HepG2 (cell line): ENCODE results near the gene C14orf132. TPM values are rescaled to one million over a fixed set of nuclear protein-coding genes. Genes with fewer than 3 reads are reported as not detected.

Experiments
- ATAC-seq: fragments of 200-7000 bp; cut with Tn5 transposase; 3 replicates; pipeline ENCODE4 v1.9.1; 2020; ENCODE audit warnings: mild to moderate bottlenecking, moderate library complexity
- BruUV-seq: library from RNA; stranded (reverse); fragments of 400-500 nt; replicated peaks from 2 replicates; lab custom pipeline; 2021; lab: Mats Ljungman, UMichigan
- CTCF ChIA-PET: fragments of 300-600 bp; formaldehyde crosslinking; extraction: SDS; loops from one replicate; lab custom pipeline; 2021; ENCODE audit warnings: low total read pairs, inconsistent platforms, low intra/inter-chr PET ratio; lab: Yijun Ruan, JAX
- POLR2A ChIA-PET: fragments of 350-600 bp; sonication (Branson Sonifier 250); formaldehyde crosslinking; loops from one replicate; lab custom pipeline; 2020; ENCODE audit warnings: antibody characterized with exemption, inconsistent platforms; lab: Yijun Ruan, JAX
- DNase-seq: peaks from one replicate; pipeline ENCODE4 v3.0.0-alpha.2; 2015; ENCODE audit warnings: low spot score
- FAIRE-seq: peaks from 3 replicates; lab custom pipeline; 2011; peaks lifted over from hg19 to GRCh38; lab: Jason Lieb, UNC
- H2AFZ ChIP-seq: one replicate; pipeline ENCODE4 v1.6.1; 2011; ENCODE audit warnings: low read length, inconsistent platforms
- H3K27ac ChIP-seq: fragments of 300-600 bp; 3 replicates; pipeline ENCODE4 v1.8.0; 2011; ENCODE audit warnings: mixed run types, mild to moderate bottlenecking, mixed read lengths, low read length, inconsistent platforms; ENCODE audit not compliant: insufficient read depth; ENCODE audit errors: extremely low read length
- H3K27me3 ChIP-seq, 2 experiments: fragments of 200-600 bp in 1 of 2; 2 replicates in 1 of 2; 3 replicates in 1 of 2; pipeline versions ENCODE4 v1.6.0 to v1.8.0; 2011; ENCODE audit warnings: low read length in 2 of 2, mild to moderate bottlenecking in 2 of 2, moderate library complexity in 2 of 2, inconsistent platforms in 1 of 2; ENCODE audit not compliant: insufficient read depth in 2 of 2, control insufficient read depth in 1 of 2
- H3K36me3 ChIP-seq, 2 experiments: fragments of 200-600 bp in 1 of 2; replicated peaks in 1 of 2; 2 replicates in 1 of 2; 3 replicates in 1 of 2; pipeline versions ENCODE4 v1.5.1 to v1.8.0; 2011; ENCODE audit warnings: low read length in 2 of 2, inconsistent platforms in 1 of 2; ENCODE audit not compliant: insufficient read depth in 2 of 2, control insufficient read depth in 1 of 2
- H3K4me1 ChIP-seq: 2 replicates; pipeline ENCODE4 v1.5.1; 2012; ENCODE audit warnings: low read length, inconsistent platforms; ENCODE audit not compliant: insufficient read depth
- H3K4me2 ChIP-seq: 2 replicates; pipeline ENCODE4 v1.6.0; 2011; ENCODE audit warnings: low read depth, low read length, inconsistent platforms
- H3K4me3 ChIP-seq, 3 experiments: fragments of 200-600 bp in 1 of 3; sonication (generic), shearing (Covaris generic) in 1 of 3; replicated peaks in 1 of 3; 2 replicates each; pipeline ENCODE4 v1.5.1; 2011 to 2016; ENCODE audit warnings: low read length in 3 of 3, inconsistent platforms in 2 of 3, low read depth in 2 of 3, mild to moderate bottlenecking in 2 of 3, control low read depth in 1 of 3, mixed read lengths in 1 of 3; ENCODE audit not compliant: insufficient read depth in 1 of 3
- H3K79me2 ChIP-seq: one replicate; pipeline ENCODE4 v1.6.1; 2011; ENCODE audit warnings: low read length, inconsistent platforms; ENCODE audit not compliant: insufficient read depth
- H3K9ac ChIP-seq: 2 replicates; pipeline ENCODE4 v1.6.0; 2011; ENCODE audit warnings: mild to moderate bottlenecking, low read depth, low read length, inconsistent platforms; ENCODE audit not compliant: insufficient read depth
- H3K9me3 ChIP-seq: 2 replicates; pipeline ENCODE4 v1.5.1; 2012; ENCODE audit warnings: mild to moderate bottlenecking, low read length
- H4K20me1 ChIP-seq: 2 replicates; pipeline ENCODE4 v1.6.0; 2011; ENCODE audit warnings: inconsistent platforms, mild to moderate bottlenecking, low read length, moderate library complexity; ENCODE audit not compliant: insufficient read depth
- BRF2 ChIP-seq: sonication (generic); formaldehyde crosslinking; IDR thresholded peaks from 2 replicates; pipeline ENCODE4 v1.8.1; 2022; ENCODE audit warnings: mild to moderate bottlenecking, missing genetic modification reagents
- KMT2A ChIP-seq: sonication (generic); formaldehyde crosslinking; IDR thresholded peaks from 2 replicates; pipeline ENCODE4 v1.4.0; 2020; ENCODE audit warnings: missing genetic modification reagents
- MLXIP ChIP-seq: sonication (generic); formaldehyde crosslinking; IDR thresholded peaks from 2 replicates; pipeline ENCODE4 v1.9.0; 2021; ENCODE audit warnings: missing genetic modification reagents, borderline replicate concordance
- WGBS: methylation state at CpG from one replicate; pipeline ENCODE4 v1.1.6; 2017; ENCODE audit warnings: low lambda C conversion rate; 5-methylcytosine and 5-hydroxymethylcytosine counted together
- in situ Hi-C: cut with HindIII; loops from 2 replicates; pipeline ENCODE4 v1.10.0; 2017; ENCODE audit warnings: low pct_unique_long_range_greater_than_20kb; ENCODE audit not compliant: extremely low pct_ligation_motif_present
- intact Hi-C: fragments of 100-400 bp; cut with micrococcal nuclease; formaldehyde crosslinking; loops from one replicate; pipeline ENCODE4 v1.10.0; 2022; ENCODE audit not compliant: unreplicated experiment
- polyA plus RNA-seq, 8 experiments: library from polyadenylated mRNA; depleted of rRNA in 3 of 8; stranded (reverse) in 7 of 8; unstranded in 1 of 8; fragments of >200 nt; fragmentation: Illumina TruSeq in 4 of 8; extraction: Trizol in 4 of 8; gene quantifications; 2 replicates each; pipeline versions ENCODE4 v1.2.1 to v1.2.3, GENCODE V29; 2011 to 2016; ENCODE audit warnings: low read depth in 4 of 8, missing spikeins in 1 of 8, mixed read lengths in 1 of 8; ENCODE audit not compliant: insufficient read depth in 1 of 8
- total RNA-seq, 5 experiments: library from RNA; depleted of rRNA; stranded (reverse); fragments of >200 nt; fragmentation: Illumina TruSeq; extraction: Trizol; gene quantifications; 2 replicates each; pipeline ENCODE4 v1.2.3, GENCODE V29; 2016; ENCODE audit warnings: low read depth in 1 of 5

The C14orf132 gene
- total and polyA plus RNA-seq, 2 of the 13 experiments (the other 11 are each of a cell fraction or from before 2014, with no cell fraction given): 0.13 to 0.15 TPM

- H3K27me3 ChIP-seq: peaks cover 0 to 1% of the 10 kb centered on the region in 2 experiments; a peak in 1 of 5 replicates
- H3K4me3 ChIP-seq: no peak overlapping the region
- ATAC-seq (no peak), DNase-seq (no peak), FAIRE-seq (no peak)
- TF ChIP-seq MLXIP: no peak
- TF ChIP-seq BRF2 (CRISPR knock-in tag): no peak
- no peak for TF ChIP-seq KMT2A (CRISPR knock-in tag)
- no peak overlapping the region for H2AFZ ChIP-seq
- no TSS peak for BruUV-seq
- H3K79me2 ChIP-seq: no peaks in the 10 kb centered on the region
- H3K4me1 ChIP-seq: no peaks in the 10 kb centered on the region
- 9% methylated on average over 4 of the region's 4 CpGs for WGBS
- CTCF ChIA-PET: no interaction called here
- H3K4me2 ChIP-seq: no peak overlapping the region
- H3K9ac ChIP-seq: no peak overlapping the region
- POLR2A ChIA-PET: no interaction called here
- in situ Hi-C loops (no loop called here), intact Hi-C loops (no loop called here)
- no peaks in the 10 kb centered on the region for H4K20me1 ChIP-seq
- H3K36me3 ChIP-seq: no peaks in the 10 kb centered on the region
- no peaks in the 10 kb centered on the region for H3K9me3 ChIP-seq
- H3K27ac ChIP-seq: no peak overlapping the region
These were observed 10.0 kb upstream of the C14orf132 start for GRCh38 chr14:96029089-96029645.
